ENCODE measurements around the gene SULT4A1. TPM values are rescaled to one million over a fixed set of nuclear protein-coding genes. Genes with fewer than 3 reads are reported as not detected.

The SULT4A1 gene
- total and polyA plus RNA-seq, 2 of the 8 experiments (the other 6 are each of a cell fraction or from before 2014, with no cell fraction given), result 9.1 to 11.8 TPM

DNA sequence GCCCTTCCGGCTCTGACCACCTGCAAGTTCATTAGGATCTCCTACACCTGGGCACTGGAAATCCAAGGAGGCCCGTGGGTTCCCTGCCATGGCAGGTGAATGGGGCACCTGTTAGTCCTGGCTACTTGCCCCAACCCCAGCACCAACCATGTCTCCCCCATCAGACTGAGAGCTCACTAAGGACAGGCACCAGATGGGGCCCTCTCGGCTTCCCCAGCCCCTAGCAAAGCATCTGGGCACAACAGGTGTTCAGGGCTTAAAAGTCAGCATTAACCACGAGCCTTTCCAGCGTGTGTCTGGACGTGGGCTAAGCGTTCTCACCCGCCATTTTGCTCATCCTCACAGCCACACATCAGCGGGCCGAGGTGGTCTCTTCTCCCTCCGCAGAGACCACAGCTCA lies 2.2 kb downstream of the SULT4A1 start (continued):
- TF ChIP-seq, protein P1, sequence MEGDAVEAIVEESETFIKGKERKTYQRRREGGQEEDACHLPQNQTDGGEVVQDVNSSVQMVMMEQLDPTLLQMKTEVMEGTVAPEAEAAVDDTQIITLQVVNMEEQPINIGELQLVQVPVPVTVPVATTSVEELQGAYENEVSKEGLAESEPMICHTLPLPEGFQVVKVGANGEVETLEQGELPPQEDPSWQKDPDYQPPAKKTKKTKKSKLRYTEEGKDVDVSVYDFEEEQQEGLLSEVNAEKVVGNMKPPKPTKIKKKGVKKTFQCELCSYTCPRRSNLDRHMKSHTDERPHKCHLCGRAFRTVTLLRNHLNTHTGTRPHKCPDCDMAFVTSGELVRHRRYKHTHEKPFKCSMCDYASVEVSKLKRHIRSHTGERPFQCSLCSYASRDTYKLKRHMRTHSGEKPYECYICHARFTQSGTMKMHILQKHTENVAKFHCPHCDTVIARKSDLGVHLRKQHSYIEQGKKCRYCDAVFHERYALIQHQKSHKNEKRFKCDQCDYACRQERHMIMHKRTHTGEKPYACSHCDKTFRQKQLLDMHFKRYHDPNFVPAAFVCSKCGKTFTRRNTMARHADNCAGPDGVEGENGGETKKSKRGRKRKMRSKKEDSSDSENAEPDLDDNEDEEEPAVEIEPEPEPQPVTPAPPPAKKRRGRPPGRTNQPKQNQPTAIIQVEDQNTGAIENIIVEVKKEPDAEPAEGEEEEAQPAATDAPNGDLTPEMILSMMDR (IDR thresholded peaks at IDR 0.05; ENCODE audit: control extremely low read depth in 1 of 3, insufficient read depth in 1 of 3, low read depth in 1 of 3, low read length in 3 of 3), result no peak
- TF ChIP-seq CTBP2 (IDR thresholded peaks at IDR 0.05; ENCODE audit: borderline replicate concordance, insufficient read depth, insufficient read length, low read length) (no peak), CREB1 (IDR thresholded peaks at IDR 0.05) (no peak), HDAC6 (IDR thresholded peaks at IDR 0.05; ENCODE audit: low read depth, low read length) (no peak), CHD1 (IDR thresholded peaks at IDR 0.05; ENCODE audit: low read depth, low read length) (no peak), TAF7 (optimal IDR thresholded peaks at IDR 0.05; ENCODE audit: borderline replicate concordance, low read depth, low read length) (no peak), NANOG (IDR thresholded peaks at IDR 0.05; ENCODE audit: insufficient read depth, low read depth, low read length, poor library complexity, severe bottlenecking) (no peak)
- TF ChIP-seq, protein P2, sequence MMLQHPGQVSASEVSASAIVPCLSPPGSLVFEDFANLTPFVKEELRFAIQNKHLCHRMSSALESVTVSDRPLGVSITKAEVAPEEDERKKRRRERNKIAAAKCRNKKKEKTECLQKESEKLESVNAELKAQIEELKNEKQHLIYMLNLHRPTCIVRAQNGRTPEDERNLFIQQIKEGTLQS (IDR thresholded peaks at IDR 0.05; ENCODE audit: insufficient read depth, low read depth, low read length), result no peak
